ENCODE results near the gene TTLL5.

DNA sequence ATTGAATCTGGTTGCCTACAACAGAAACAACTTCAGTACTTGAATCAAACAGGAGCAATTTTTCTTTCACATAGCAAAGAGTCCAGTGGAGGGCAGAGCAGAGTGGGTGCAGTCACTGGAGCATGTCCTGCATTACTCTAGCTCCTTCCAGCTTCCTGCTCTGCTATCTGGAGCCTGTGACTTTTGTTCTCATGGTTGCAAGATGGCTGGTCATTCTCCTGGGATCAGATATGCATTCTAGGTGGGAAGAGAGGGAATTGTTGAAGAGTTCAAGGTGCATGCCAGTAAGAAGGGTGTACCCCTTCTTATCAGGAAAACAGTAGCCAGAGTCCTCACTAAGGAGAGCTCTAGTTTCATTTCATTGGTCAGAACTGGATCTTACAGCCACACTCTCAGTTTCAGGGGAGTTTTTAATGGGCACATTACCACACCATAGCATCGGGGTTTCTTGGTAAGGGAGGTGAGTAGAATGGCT is 332.6 kb downstream of the TTLL5 start:
- no peak for TF ChIP-seq GATA2 (IDR thresholded peaks at IDR 0.05; ENCODE audit: low read depth, low read length)
- TF ChIP-seq GATA3 (IDR thresholded peaks at IDR 0.05; ENCODE audit: low read depth, low read length), result no peak
